OCI-LY7 (cell line): Measurements from ENCODE around the gene NPHS1.

ENCODE experiments used
- CTCF ChIP-seq: fragments of 200-600 bp; sonication (generic); conservative IDR thresholded peaks from 2 replicates; pipeline ENCODE4 v1.5.1; 2014; ENCODE audit warnings: mild to moderate bottlenecking, antibody characterized with exemption, low read length, moderate library complexity, mixed read lengths
- EZH2phosphoT487 ChIP-seq: fragments of 200-600 bp; sonication (generic); IDR thresholded peaks from 2 replicates; pipeline ENCODE4 v1.6.1; 2018; ENCODE audit warnings: low read depth, borderline replicate concordance, mild to moderate bottlenecking, mixed run types, antibody characterized with exemption, low read length, moderate library complexity, mixed read lengths

GRCh38 chr19:35776102-35776788 is 76.1 kb downstream of the NPHS1 start:
- TF ChIP-seq CTCF (no peak), EZH2phosphoT487 (no peak)
